Measurements from ENCODE around the gene SLMAP.

GRCh38 chr3:57851304-57851703 lies 95.2 kb downstream of the SLMAP start:
- no peak for TF ChIP-seq CTCF (IDR thresholded peaks at IDR 0.05 in 4 of 5, conservative IDR thresholded peaks at IDR 0.05 in 1 of 5)
- TF ChIP-seq POLR2A (IDR thresholded peaks at IDR 0.05): no peak
